Stomach (tissue), 4 donors: ENCODE measurements around the gene PRKCB.

ENCODE experiments used
- POLR2A ChIP-seq, 4 donors: fragments of 450-650 bp; IDR thresholded peaks; one replicate each; pipeline ENCODE4 v1.6.1; 2016; ENCODE audit warnings: antibody characterized with exemption in 4 of 4, control low read depth in 2 of 4, mild to moderate bottlenecking in 1 of 4, moderate library complexity in 1 of 4
- POLR2AphosphoS5 ChIP-seq, 3 donors: sonication (generic); formaldehyde crosslinking; IDR thresholded peaks; one replicate each; pipeline ENCODE4 v1.6.1; 2016; ENCODE audit warnings: antibody characterized with exemption in 3 of 3
- TF ChIP-seq, protein P1 (sequence below), 7 experiments: fragments of 450-650 bp in 4 of 7; fragments of 200-600 bp in 3 of 7; sonication (generic) in 3 of 7; IDR thresholded peaks; one replicate each; pipeline ENCODE4 v1.5.1; 2016 to 2019; ENCODE audit warnings: antibody characterized with exemption in 7 of 7, control low read depth in 2 of 7, mild to moderate bottlenecking in 1 of 7

DNA sequence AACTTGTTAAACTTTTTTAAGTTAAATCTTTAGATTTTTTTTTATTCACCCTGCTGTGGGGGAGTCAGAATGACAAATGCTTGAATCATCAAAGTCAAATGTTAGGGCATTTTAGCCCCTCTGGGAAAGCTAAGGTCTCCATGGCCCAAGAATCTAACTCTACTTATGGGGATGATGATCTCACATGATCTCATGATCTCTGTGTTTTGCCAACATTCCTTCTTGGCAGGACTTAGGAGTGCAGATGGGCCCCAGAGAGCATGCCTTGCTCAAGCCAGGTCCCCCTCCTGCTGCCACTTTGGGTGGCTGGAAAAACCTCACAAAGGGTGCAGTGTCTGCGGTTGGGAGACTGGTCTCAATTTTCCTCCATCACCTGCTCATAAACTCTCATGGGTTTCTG, 108.6 kb downstream of the PRKCB start:
- TF ChIP-seq POLR2A (IDR thresholded peaks at IDR 0.05) (no peak), POLR2AphosphoS5 (IDR thresholded peaks at IDR 0.05) (no peak)
- TF ChIP-seq, protein P1, sequence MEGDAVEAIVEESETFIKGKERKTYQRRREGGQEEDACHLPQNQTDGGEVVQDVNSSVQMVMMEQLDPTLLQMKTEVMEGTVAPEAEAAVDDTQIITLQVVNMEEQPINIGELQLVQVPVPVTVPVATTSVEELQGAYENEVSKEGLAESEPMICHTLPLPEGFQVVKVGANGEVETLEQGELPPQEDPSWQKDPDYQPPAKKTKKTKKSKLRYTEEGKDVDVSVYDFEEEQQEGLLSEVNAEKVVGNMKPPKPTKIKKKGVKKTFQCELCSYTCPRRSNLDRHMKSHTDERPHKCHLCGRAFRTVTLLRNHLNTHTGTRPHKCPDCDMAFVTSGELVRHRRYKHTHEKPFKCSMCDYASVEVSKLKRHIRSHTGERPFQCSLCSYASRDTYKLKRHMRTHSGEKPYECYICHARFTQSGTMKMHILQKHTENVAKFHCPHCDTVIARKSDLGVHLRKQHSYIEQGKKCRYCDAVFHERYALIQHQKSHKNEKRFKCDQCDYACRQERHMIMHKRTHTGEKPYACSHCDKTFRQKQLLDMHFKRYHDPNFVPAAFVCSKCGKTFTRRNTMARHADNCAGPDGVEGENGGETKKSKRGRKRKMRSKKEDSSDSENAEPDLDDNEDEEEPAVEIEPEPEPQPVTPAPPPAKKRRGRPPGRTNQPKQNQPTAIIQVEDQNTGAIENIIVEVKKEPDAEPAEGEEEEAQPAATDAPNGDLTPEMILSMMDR (IDR thresholded peaks at IDR 0.05), result no peak
